OCI-LY1 (cell line): Measurements from ENCODE around the gene OR2A12.

Experiments used
- EZH2 ChIP-seq: fragments of 200-600 bp; sonication (generic), shearing (Covaris generic); IDR thresholded peaks from 2 replicates; pipeline ENCODE4 v1.8.0; 2017; ENCODE audit warnings: borderline replicate concordance, mixed run types, mild to moderate bottlenecking, antibody characterized with exemption, low read length, moderate library complexity, mixed read lengths
- TF ChIP-seq, protein P1 (sequence below): fragments of 200-600 bp; sonication (generic), shearing (Covaris generic); IDR thresholded peaks from 2 replicates; pipeline ENCODE4 v1.5.1; 2017; ENCODE audit warnings: mild to moderate bottlenecking, antibody characterized with exemption, low read length, moderate library complexity, mixed read lengths

DNA sequence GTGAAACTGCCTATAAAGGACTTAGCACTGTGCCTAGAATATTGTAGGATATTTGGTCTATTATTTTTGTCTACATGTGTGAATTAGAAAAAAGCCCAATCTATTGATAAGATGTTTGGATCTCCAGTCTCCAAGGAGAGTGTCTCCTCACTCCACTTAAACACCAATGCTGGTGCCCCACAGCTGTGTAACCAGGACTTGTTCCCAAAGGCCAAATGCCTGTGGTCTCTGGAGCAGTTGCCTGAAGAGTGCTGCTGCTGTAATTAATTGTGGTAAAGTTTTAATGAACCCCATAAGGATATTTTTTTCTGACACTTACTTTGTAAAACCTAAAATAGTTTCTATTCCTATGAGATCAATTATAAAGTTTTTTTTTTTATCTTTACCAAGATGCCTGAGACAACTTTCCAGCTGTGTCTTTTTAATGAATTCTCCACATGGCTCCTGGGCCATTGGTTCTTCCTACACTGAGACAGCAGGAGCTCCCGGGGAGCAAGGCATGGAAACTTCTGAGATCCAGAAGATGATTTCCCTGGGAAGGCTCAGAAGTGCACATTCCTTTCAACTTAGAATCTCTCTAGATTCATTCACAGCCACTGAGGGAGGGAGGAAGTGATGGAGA is 48.6 kb upstream of the OR2A12 start:
- TF ChIP-seq, protein P1, sequence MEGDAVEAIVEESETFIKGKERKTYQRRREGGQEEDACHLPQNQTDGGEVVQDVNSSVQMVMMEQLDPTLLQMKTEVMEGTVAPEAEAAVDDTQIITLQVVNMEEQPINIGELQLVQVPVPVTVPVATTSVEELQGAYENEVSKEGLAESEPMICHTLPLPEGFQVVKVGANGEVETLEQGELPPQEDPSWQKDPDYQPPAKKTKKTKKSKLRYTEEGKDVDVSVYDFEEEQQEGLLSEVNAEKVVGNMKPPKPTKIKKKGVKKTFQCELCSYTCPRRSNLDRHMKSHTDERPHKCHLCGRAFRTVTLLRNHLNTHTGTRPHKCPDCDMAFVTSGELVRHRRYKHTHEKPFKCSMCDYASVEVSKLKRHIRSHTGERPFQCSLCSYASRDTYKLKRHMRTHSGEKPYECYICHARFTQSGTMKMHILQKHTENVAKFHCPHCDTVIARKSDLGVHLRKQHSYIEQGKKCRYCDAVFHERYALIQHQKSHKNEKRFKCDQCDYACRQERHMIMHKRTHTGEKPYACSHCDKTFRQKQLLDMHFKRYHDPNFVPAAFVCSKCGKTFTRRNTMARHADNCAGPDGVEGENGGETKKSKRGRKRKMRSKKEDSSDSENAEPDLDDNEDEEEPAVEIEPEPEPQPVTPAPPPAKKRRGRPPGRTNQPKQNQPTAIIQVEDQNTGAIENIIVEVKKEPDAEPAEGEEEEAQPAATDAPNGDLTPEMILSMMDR: no peak
- TF ChIP-seq EZH2: no peak
